ENCODE data around the gene TCF7L1. TPM values are rescaled to one million over a fixed set of nuclear protein-coding genes. Genes with fewer than 3 reads are reported as not detected.

The TCF7L1 gene
- polyA plus RNA-seq, 1 donor from 2014 or later: not detected

DNA sequence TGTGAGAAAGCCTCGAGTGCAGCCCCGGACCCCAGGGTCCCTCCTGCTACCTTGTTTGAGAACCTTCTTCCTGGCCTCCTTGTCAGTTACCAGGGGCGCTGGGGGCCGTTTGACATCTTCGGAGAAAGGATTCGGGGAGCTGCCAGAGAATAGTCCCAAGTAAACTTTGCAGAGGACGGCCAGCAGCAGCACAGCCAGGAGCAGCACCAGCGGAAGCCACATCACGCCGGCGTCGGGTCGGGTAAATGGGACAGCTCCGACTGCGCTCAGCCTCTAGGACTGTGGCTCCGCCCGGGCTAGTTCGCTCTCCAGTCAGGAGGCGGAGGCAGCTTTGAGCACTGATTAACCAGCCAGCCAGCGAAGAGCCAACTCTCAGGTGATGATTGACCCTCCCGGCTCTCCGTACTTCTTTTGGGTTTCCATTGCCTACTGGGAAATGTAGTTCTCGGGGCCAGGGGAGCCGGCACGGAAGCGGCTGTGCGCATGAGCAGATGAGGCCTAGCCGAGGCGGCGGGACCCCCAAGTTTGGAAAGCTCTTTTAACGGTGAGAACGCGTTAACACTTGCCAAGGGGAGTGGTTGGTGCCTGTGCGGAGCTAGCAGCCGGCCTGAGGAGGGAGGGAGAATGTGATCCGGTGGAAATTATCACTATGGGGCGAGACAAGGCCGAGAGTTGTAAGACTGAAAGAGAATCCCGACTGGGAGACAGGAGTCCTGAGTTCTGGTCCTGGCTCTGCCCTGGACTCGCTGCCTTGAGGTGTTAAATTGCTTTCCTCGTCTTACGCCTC lies 221.3 kb downstream of the TCF7L1 start, which contains the start of the genes ELMOD3 and RETSAT:
TSS of gene ELMOD3 (plus strand) at position 484 of the 787 bp plus-strand sequence. CDS start 2,430 bp downstream, outside the sequence.
TSS of gene RETSAT (minus strand) at position 243 of the 787 bp plus-strand sequence. CDS start at position 222, 21 bp downstream.
- TF ChIP-seq POLR2AphosphoS5 (IDR thresholded peaks at IDR 0.05) (peak; percentile 69), TAF1 (IDR thresholded peaks at IDR 0.05; ENCODE audit: low read depth) (peak; percentile 58), RAD21 (conservative IDR thresholded peaks at IDR 0.05) (no peak), SMC3 (conservative IDR thresholded peaks at IDR 0.05; ENCODE audit: poor library complexity) (peak; percentile 60), EP300 (conservative IDR thresholded peaks at IDR 0.05; ENCODE audit: poor library complexity, severe bottlenecking) (peak; percentile 28), EZH2 (IDR thresholded peaks at IDR 0.05; ENCODE audit: borderline replicate concordance, insufficient read depth, low read length, poor library complexity, severe bottlenecking) (no peak), MXI1 (conservative IDR thresholded peaks at IDR 0.05; ENCODE audit: poor library complexity, severe bottlenecking) (peak; percentile 46)
- TF ChIP-seq, protein P1, sequence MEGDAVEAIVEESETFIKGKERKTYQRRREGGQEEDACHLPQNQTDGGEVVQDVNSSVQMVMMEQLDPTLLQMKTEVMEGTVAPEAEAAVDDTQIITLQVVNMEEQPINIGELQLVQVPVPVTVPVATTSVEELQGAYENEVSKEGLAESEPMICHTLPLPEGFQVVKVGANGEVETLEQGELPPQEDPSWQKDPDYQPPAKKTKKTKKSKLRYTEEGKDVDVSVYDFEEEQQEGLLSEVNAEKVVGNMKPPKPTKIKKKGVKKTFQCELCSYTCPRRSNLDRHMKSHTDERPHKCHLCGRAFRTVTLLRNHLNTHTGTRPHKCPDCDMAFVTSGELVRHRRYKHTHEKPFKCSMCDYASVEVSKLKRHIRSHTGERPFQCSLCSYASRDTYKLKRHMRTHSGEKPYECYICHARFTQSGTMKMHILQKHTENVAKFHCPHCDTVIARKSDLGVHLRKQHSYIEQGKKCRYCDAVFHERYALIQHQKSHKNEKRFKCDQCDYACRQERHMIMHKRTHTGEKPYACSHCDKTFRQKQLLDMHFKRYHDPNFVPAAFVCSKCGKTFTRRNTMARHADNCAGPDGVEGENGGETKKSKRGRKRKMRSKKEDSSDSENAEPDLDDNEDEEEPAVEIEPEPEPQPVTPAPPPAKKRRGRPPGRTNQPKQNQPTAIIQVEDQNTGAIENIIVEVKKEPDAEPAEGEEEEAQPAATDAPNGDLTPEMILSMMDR (IDR thresholded peaks at IDR 0.05; ENCODE audit: poor library complexity, severe bottlenecking): no peak
- TF ChIP-seq, protein P2, sequence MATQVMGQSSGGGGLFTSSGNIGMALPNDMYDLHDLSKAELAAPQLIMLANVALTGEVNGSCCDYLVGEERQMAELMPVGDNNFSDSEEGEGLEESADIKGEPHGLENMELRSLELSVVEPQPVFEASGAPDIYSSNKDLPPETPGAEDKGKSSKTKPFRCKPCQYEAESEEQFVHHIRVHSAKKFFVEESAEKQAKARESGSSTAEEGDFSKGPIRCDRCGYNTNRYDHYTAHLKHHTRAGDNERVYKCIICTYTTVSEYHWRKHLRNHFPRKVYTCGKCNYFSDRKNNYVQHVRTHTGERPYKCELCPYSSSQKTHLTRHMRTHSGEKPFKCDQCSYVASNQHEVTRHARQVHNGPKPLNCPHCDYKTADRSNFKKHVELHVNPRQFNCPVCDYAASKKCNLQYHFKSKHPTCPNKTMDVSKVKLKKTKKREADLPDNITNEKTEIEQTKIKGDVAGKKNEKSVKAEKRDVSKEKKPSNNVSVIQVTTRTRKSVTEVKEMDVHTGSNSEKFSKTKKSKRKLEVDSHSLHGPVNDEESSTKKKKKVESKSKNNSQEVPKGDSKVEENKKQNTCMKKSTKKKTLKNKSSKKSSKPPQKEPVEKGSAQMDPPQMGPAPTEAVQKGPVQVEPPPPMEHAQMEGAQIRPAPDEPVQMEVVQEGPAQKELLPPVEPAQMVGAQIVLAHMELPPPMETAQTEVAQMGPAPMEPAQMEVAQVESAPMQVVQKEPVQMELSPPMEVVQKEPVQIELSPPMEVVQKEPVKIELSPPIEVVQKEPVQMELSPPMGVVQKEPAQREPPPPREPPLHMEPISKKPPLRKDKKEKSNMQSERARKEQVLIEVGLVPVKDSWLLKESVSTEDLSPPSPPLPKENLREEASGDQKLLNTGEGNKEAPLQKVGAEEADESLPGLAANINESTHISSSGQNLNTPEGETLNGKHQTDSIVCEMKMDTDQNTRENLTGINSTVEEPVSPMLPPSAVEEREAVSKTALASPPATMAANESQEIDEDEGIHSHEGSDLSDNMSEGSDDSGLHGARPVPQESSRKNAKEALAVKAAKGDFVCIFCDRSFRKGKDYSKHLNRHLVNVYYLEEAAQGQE (IDR thresholded peaks at IDR 0.05; ENCODE audit: borderline replicate concordance): no peak
- no peaks in the 10 kb centered on the region for H3F3A ChIP-seq (ENCODE audit: insufficient read depth, low read length, poor library complexity, severe bottlenecking)
- peak within 1 kb of the TSS; percentile 77 for H3K9ac ChIP-seq (ENCODE audit: low read length)
- H3K4me3 ChIP-seq (ENCODE audit: low read length): peak within 1 kb of the TSS; percentile 85
- no peaks in the 10 kb centered on the region for H3K9me2 ChIP-seq (ENCODE audit: insufficient read depth, low read length)
- H4K20me1 ChIP-seq (ENCODE audit: insufficient read depth): no peaks in the 10 kb centered on the region
- H3K27me3 ChIP-seq (ENCODE audit: insufficient read depth, low read depth, low read length): no peaks in the 10 kb centered on the region
- peak within 1 kb of the TSS; percentile 62 for H2AFZ ChIP-seq (ENCODE audit: low read depth, low read length)
- H3K9me3 ChIP-seq (ENCODE audit: low read length): no peaks in the 10 kb centered on the region
- H3K36me3 ChIP-seq (ENCODE audit: insufficient read depth, low read length): no peaks in the 10 kb centered on the region
- H3K79me2 ChIP-seq (replicated peaks; ENCODE audit: insufficient read depth, low read length): peaks cover 4% of the 10 kb centered on the region
- peak within 1 kb of the TSS; percentile 95 for H3K4me2 ChIP-seq (ENCODE audit: low read length)
- peak within 1 kb of the TSS; percentile 46 for H3K27ac ChIP-seq (ENCODE audit: low read length)

DNA sequence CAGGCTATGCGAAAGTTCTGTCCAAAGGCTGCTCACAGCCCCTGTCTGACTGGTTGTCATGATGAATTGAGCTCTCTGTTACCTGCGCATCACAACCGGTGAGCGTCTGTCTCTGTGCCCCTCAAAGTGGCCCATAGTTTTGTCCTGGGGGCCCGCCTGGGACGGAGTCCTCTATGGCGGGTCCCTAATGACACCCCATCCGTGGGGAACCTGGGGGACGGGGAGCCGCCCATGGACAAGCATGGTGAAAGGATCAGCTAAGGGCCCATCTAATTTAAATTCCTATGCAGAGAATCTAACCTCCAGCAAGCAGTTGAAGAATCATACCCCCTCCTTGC lies 221.8 kb downstream of the TCF7L1 start:
- Histone ChIP-seq H3K79me2 (replicated peaks; ENCODE audit: insufficient read depth, low read length) (peaks cover 4% of the 10 kb centered on the region), H3K9me3 (ENCODE audit: low read length) (no peaks in the 10 kb centered on the region), H3K9ac (ENCODE audit: low read length) (peak overlapping the region; percentile 77), H3K9me2 (ENCODE audit: insufficient read depth, low read length) (no peaks in the 10 kb centered on the region), H3K4me2 (ENCODE audit: low read length) (peak overlapping the region; percentile 95), H4K20me1 (ENCODE audit: insufficient read depth) (no peaks in the 10 kb centered on the region), H3K27me3 (ENCODE audit: insufficient read depth, low read depth, low read length) (no peaks in the 10 kb centered on the region), H3F3A (ENCODE audit: insufficient read depth, low read length, poor library complexity, severe bottlenecking) (no peaks in the 10 kb centered on the region), H3K36me3 (ENCODE audit: insufficient read depth, low read length) (no peaks in the 10 kb centered on the region), H3K27ac (ENCODE audit: low read length) (peak overlapping the region; percentile 33), H3K4me3 (ENCODE audit: low read length) (peak overlapping the region; percentile 85), H2AFZ (ENCODE audit: low read depth, low read length) (peak overlapping the region; percentile 62)
- TF ChIP-seq, protein P2 (IDR thresholded peaks at IDR 0.05; ENCODE audit: borderline replicate concordance): no peak
- TF ChIP-seq POLR2AphosphoS5 (IDR thresholded peaks at IDR 0.05) (no peak), EZH2 (IDR thresholded peaks at IDR 0.05; ENCODE audit: borderline replicate concordance, insufficient read depth, low read length, poor library complexity, severe bottlenecking) (no peak)
